GM10266 (cell line): ENCODE data around the gene GOSR1.
"Not testable (repeated sequence)": the region's sequence is repeated elsewhere in the genome, so short reads cannot be mapped to it uniquely, and the experiment has no call there.

Experiments used
- DNase-seq: peaks from one replicate; pipeline ENCODE4 v3.0.0; 2012; ENCODE audit errors: extremely low spot score
- TF ChIP-seq, protein P1 (sequence below): IDR thresholded peaks from 2 replicates; pipeline ENCODE4 v1.5.1; 2012; ENCODE audit warnings: mild to moderate bottlenecking, low read depth; ENCODE audit not compliant: control insufficient read depth, insufficient read depth; ENCODE audit errors: missing control alignments

Gene GOSR1

DNA sequence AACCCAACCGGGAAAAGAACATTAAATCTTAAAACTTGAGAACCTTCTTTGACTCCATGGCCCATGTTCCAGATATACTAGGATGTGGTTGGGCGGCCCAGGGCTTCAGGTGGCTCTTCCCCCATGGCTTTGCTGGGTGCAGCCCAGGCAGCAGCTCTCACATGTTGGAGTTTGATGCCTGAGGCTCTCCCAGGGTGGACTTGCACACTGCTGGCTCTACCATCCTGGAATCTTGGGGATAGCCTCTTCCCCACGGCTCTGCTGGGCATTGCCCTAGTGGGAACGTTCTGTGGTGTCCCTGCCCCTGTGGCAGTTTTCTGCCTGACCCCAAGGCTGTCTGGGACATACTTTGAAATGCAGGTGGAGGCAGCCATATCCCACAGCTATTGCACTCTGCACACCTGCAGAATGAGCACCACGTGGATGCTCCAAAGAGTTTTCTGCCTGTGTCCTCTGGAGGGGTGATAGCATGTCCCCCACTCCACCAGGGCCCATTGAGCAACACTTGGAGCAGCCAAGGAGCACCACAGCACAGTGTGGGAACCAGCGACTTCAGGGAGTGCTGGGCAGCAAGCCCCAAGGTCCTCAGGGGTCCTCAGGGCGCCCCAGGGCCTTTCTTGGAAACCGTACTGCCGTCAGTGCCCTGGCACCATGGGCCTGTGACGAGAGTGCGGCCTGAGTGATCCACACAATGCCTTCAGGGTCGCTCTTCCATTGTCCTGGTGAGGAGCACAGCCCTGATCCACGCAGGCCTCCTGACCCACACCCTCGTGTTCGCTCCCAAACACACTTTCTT lies 70.8 kb downstream of the GOSR1 start:
- TF ChIP-seq, protein P1, sequence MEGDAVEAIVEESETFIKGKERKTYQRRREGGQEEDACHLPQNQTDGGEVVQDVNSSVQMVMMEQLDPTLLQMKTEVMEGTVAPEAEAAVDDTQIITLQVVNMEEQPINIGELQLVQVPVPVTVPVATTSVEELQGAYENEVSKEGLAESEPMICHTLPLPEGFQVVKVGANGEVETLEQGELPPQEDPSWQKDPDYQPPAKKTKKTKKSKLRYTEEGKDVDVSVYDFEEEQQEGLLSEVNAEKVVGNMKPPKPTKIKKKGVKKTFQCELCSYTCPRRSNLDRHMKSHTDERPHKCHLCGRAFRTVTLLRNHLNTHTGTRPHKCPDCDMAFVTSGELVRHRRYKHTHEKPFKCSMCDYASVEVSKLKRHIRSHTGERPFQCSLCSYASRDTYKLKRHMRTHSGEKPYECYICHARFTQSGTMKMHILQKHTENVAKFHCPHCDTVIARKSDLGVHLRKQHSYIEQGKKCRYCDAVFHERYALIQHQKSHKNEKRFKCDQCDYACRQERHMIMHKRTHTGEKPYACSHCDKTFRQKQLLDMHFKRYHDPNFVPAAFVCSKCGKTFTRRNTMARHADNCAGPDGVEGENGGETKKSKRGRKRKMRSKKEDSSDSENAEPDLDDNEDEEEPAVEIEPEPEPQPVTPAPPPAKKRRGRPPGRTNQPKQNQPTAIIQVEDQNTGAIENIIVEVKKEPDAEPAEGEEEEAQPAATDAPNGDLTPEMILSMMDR, result no peak
- DNase-seq, result no peak

DNA sequence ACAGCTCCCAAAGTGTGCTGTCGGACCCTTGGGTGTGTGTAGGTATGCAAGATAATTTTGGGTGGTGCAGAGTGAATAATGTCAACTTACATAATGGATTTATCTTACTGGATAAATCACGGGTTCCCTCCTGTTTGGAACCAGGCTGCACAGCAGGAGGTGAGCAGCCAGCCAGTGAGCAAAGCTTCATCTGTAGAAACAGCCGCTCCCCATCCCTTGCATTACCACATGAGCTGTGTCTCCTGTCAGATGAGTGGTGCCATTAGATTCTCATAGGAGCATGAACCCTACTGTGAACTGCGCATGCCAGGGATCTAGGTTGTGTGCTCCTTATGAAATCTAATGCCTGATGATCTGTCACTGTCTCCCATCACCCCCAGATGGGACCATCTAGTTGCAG lies 72.0 kb downstream of the GOSR1 start:
- DNase-seq, result not testable (repeated sequence)

DNA sequence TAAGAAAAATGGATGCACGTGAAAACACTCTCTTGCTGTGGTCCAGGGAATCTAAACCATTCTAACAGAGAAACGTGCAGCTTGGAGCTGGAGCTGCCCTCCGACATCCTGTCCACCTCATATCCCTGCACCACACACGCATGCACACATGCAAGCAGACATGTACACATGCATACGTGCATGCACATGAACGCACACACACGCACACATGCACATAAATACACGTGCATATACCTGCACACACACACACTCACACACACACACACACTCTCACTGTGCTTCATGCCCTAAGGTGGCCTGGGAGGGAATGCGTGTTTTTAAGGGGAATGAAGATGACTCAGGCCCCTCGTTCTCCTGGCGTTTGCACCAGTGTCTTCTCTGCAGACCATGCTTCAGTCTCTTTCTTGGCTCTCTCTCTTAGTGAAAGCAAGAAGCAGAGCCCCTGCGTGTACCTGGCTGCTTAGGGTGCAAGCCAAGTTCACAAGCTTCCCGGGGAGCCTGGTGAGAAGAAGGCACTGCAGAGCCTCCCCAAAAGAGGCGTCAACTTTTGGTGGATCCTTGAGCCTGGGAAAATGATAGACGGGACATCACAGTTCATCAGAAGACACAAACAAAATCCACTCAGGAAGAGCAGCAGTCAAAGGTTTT lies 72.8 kb downstream of the GOSR1 start:
- TF ChIP-seq, protein P1, result no peak
- DNase-seq, result no peak

DNA sequence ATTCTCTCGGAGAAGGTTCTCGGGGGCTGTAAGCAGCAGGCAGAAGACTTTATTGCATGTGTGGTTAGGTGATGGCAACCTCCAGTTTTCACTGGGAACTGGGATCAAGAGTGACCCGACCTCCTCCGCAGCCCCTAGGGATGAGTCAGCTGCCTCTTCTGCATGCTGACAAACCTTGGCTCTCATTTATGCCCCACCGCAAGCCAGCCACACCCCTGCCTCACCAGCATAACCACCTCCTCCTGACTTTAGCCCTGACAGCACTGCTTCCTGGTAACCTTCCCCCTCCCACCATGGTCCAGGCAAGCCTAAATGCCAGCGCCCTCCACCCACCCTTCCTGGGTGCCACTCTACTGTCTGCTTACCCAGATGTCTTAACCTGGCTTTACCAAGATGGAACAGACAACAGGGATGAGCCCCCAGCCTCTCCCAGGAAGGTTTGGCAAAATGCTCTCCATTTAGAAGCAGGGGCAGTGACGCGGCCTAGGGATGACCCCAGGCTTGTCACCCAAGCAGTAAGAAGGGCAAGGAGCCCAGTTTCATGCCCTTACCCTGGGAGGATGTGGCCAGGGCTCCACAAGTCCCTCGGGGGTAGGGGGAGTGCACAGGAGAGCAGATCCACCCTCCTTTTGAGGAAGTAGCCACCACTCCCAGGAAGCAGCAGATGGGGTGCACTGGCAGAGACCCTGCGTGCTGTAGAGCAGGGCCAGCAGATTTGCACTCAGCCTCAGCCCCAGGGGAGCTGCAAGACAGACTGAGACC lies 73.5 kb downstream of the GOSR1 start:
- TF ChIP-seq, protein P1, result no peak
- no peak for DNase-seq

DNA sequence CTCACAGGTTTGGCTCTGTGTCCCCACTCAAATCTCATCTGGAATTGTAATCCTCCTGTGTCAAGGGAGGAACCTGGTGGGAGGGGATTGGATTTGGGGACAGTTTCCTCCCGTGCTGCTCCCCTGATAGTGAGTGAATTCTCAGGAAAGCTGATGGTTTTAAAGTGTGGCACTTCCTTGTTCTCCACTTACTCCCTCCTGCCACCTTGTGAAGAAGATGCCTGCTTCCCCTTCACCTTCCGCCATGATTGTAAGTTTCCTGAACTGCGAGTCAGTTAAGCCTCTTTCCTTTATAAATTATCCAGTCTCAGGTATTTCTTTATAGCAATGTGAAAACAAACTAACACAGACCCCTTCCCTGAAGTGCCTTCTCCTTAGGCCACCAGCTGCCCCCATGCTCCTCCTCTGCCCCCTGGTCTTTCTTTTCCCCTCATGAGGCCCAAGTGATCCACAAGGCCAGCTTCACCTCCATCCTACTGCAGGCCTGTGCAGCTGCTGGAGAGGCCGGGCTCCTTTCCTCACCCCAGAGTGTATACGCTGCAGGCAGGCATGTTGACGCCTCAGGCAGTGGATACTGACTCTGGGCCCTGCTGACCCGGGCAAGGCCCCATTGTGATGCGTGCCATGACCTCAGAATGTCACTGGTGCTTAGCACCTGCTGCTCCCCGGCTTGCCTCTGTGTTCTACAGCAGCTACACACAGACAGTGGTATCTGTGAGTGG lies 74.2 kb downstream of the GOSR1 start:
- DNase-seq, result not testable (repeated sequence)

DNA sequence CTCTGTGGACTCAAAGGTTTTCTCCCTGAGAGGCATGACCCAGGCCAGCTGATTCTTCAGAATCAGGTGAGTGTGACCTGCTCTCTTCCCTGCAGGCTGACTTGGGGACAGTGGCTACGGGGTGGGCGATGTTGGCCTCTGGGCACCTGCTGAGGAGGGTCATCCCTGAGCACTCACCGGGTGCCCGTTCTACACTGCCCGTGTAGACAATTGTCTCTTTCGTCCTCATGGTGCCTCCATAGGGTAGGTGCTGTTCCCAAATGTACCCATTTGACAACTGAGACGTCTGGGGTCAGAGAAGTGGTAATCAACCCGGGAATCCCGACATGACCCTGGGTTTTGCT lies 74.8 kb downstream of the GOSR1 start:
- TF ChIP-seq, protein P1, result no peak
- no peak for DNase-seq

DNA sequence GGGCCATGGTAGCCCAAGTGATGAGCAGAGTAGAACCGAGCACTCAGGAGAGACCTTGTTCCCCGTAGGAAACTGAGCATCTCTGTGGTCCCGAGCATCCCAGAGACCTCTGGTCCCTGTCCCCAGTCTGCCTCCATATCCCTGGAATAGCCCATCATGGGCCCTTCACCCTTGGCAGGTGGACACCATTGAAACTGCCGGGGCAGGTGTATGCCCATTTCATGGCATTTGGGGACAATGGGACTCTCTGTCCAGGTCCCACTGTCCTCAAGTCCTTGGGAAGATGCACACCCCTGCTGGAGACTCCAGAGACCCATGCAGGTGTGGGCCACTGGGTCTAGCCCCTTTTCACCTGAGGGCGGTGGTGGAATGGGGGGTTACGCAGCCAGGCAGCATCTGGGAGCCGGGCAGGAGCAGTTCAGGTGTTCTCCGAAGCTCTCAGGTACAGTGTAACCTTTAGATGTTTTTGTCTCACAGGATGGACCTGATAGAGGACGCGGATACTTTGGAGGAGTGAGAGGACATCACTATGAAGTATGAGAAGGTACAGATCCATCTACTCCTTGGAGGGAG lies 75.9 kb downstream of the GOSR1 start:
- TF ChIP-seq, protein P1, result no peak
- no peak for DNase-seq

DNA sequence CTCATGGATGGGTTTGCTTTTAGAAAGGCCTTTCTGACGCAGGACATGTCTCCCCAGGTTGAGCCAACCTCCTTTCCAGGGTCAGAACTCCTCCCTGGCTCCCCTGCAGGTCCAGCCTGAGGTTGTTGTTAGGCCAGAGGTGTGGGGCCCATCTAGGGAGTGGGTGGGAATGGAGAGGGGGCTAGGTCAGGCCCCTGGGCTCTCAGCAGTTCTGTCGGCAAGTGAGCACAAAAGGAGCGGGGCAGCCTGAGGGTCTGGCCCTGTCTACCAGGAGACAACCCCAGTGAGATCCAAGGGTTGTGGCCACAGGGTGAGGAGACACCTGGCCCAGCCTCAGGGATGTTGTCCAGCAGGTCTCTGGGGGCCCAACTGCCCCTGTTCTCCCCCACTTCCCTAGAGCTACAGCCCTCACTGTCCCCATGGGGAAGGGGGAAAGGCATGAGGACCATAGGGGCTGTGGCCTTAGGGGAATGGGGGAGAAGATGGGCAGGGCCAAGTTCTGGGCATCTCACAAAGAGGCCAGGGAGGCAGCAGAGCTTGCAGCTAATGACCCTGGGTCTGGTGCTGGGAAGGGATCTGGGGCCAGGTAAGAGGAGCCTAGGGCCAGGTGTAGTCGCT lies 76.7 kb downstream of the GOSR1 start:
- not testable (repeated sequence) for DNase-seq
